HG03439 (cell line): ENCODE data around the gene SORCS2.

Experiments used
- ATAC-seq: cut with Tn5 transposase; IDR thresholded peaks from one replicate; pipeline ENCODE4 v1.9.1; 2021; ENCODE audit warnings: mild to moderate bottlenecking, moderate library complexity; ENCODE audit not compliant: unreplicated experiment

The SORCS2 gene

GRCh38 chr4:7315286-7315685 lies 122.9 kb downstream of the SORCS2 start:
- ATAC-seq, result no peak

GRCh38 chr4:7315935-7316334 lies 123.6 kb downstream of the SORCS2 start:
- no peak for ATAC-seq

- no peak for ATAC-seq
These were observed 126.7 kb downstream of the SORCS2 start for GRCh38 chr4:7319024-7319423.

GRCh38 chr4:7320206-7320797 lies 128.0 kb downstream of the SORCS2 start:
- ATAC-seq, result no peak

GRCh38 chr4:7322166-7322991 lies 130.0 kb downstream of the SORCS2 start:
- ATAC-seq, result no peak

- no peak for ATAC-seq
These were observed 131.1 kb downstream of the SORCS2 start for GRCh38 chr4:7323461-7323871.

GRCh38 chr4:7323872-7324650 lies 131.7 kb downstream of the SORCS2 start:
- no peak for ATAC-seq

GRCh38 chr4:7324651-7325121 lies 132.3 kb downstream of the SORCS2 start:
- ATAC-seq, result no peak

GRCh38 chr4:7325541-7325940 lies 133.2 kb downstream of the SORCS2 start:
- ATAC-seq, result no peak

- ATAC-seq, result no peak
These were observed 134.0 kb downstream of the SORCS2 start for GRCh38 chr4:7326306-7326692.

- no peak for ATAC-seq
These were observed 134.5 kb downstream of the SORCS2 start for GRCh38 chr4:7326693-7327340.

- no peak for ATAC-seq
These were observed 135.1 kb downstream of the SORCS2 start for GRCh38 chr4:7327341-7327885.

GRCh38 chr4:7328162-7328912 lies 136.0 kb downstream of the SORCS2 start:
- no peak for ATAC-seq

GRCh38 chr4:7328913-7329638 lies 136.7 kb downstream of the SORCS2 start:
- ATAC-seq, result no peak

GRCh38 chr4:7330031-7330596 lies 137.8 kb downstream of the SORCS2 start:
- no peak for ATAC-seq

- ATAC-seq, result no peak
These were observed 138.7 kb downstream of the SORCS2 start for GRCh38 chr4:7330811-7331681.

GRCh38 chr4:7331682-7332000 lies 139.3 kb downstream of the SORCS2 start:
- ATAC-seq, result no peak
